H1 (cell line): ENCODE measurements around the gene RPS17.
"Not testable (repeated sequence)": the region's sequence is repeated elsewhere in the genome, so short reads cannot be mapped to it uniquely, and the experiment has no call there.

Experiments used
- BACH1 ChIP-seq: IDR thresholded peaks from 2 replicates; pipeline ENCODE4 v1.6.1; 2012; ENCODE audit warnings: low read length, improper control_type of control experiment
- CTCF ChIP-seq, 3 experiments: IDR thresholded peaks; 1 replicate in 2 of 3; 2 replicates in 1 of 3; pipeline versions ENCODE4 v1.5.1 to v1.6.1; 2011; ENCODE audit warnings: low read length in 3 of 3, mild to moderate bottlenecking in 3 of 3, inconsistent platforms in 2 of 3, low read depth in 1 of 3, moderate library complexity in 1 of 3; ENCODE audit not compliant: insufficient read depth in 1 of 3; ENCODE audit errors: control extremely low read depth in 1 of 3
- JUN ChIP-seq: IDR thresholded peaks from 2 replicates; pipeline ENCODE4 v1.6.1; 2011; ENCODE audit warnings: low read depth, mild to moderate bottlenecking, improper control_type of control experiment, low read length
- JUND ChIP-seq: IDR thresholded peaks from 2 replicates; pipeline ENCODE4 v1.6.1; 2011; ENCODE audit warnings: mild to moderate bottlenecking, improper control_type of control experiment, low read length
- KDM4A ChIP-seq: IDR thresholded peaks from one replicate; pipeline ENCODE4 v1.7.1; 2012; ENCODE audit warnings: low read depth, mild to moderate bottlenecking, moderate library complexity, low read length, inconsistent platforms; ENCODE audit not compliant: severe bottlenecking
- KDM5A ChIP-seq: fragments of 200-600 bp; IDR thresholded peaks from 2 replicates; pipeline ENCODE4 v1.7.1; 2012; ENCODE audit warnings: mild to moderate bottlenecking, low read length, inconsistent platforms, mixed read lengths
- SP1 ChIP-seq: IDR thresholded peaks from 2 replicates; pipeline ENCODE4 v1.6.1; 2011; ENCODE audit warnings: low read depth, low read length
- ZNF274 ChIP-seq: IDR thresholded peaks from 2 replicates; pipeline ENCODE4 v1.7.0; 2012; ENCODE audit warnings: low read length, borderline replicate concordance; ENCODE audit errors: extremely low read depth

- TF ChIP-seq CTCF (IDR thresholded peaks at IDR 0.05; ENCODE audit: control extremely low read depth in 1 of 3, insufficient read depth in 1 of 3, low read depth in 1 of 3, low read length in 3 of 3); JUN; ZNF274; KDM5A; JUND; KDM4A; SP1; BACH1: not testable (repeated sequence)
Measured at GRCh38 chr15:82513587-82513986, 26.7 kb downstream of the RPS17 start.
